HG03342 (cell line): ENCODE data around the gene CNNM3.
A peak's percentile ranks its signal among the peaks of the same experiment; 100 is the strongest.
"Not testable (repeated sequence)": the region's sequence is repeated elsewhere in the genome, so short reads cannot be mapped to it uniquely, and the experiment has no call there.

ENCODE experiments used
- ATAC-seq: cut with Tn5 transposase; IDR thresholded peaks from one replicate; pipeline ENCODE4 v1.9.1; 2021; ENCODE audit warnings: mild to moderate bottlenecking, moderate library complexity; ENCODE audit not compliant: unreplicated experiment

Gene CNNM3

GRCh38 chr2:96798733-96799622 lies 17.1 kb upstream of the CNNM3 start:
- ATAC-seq, result no peak

- ATAC-seq, result no peak
Observed at GRCh38 chr2:96799623-96799935, 16.5 kb upstream of the CNNM3 start.

- ATAC-seq, result peak; percentile 23
Observed at GRCh38 chr2:96800061-96801004, 15.7 kb upstream of the CNNM3 start.

GRCh38 chr2:96801005-96801785 lies 14.9 kb upstream of the CNNM3 start:
- peak; percentile 86 for ATAC-seq

GRCh38 chr2:96801786-96802595 lies 14.1 kb upstream of the CNNM3 start:
- ATAC-seq, result no peak

GRCh38 chr2:96802721-96803120 lies 13.3 kb upstream of the CNNM3 start:
- no peak for ATAC-seq

GRCh38 chr2:96804986-96805385 lies 11.1 kb upstream of the CNNM3 start:
- ATAC-seq, result no peak

GRCh38 chr2:96805946-96806345 lies 10.1 kb upstream of the CNNM3 start:
- ATAC-seq, result not testable (repeated sequence)

- ATAC-seq, result peak; percentile 59
Observed at GRCh38 chr2:96806468-96807126, 9.5 kb upstream of the CNNM3 start.

- no peak for ATAC-seq
Observed at GRCh38 chr2:96807127-96807471, 9.0 kb upstream of the CNNM3 start.

GRCh38 chr2:96808176-96808837 lies 7.8 kb upstream of the CNNM3 start:
- no peak for ATAC-seq

GRCh38 chr2:96809216-96809882 lies 6.7 kb upstream of the CNNM3 start:
- no peak for ATAC-seq

GRCh38 chr2:96809951-96810782 lies 5.9 kb upstream of the CNNM3 start:
- no peak for ATAC-seq

- ATAC-seq, result no peak
Observed at GRCh38 chr2:96810783-96811192, 5.3 kb upstream of the CNNM3 start.

GRCh38 chr2:96811917-96812316 lies 4.2 kb upstream of the CNNM3 start:
- ATAC-seq, result no peak

- no peak for ATAC-seq
Observed at GRCh38 chr2:96813656-96814055, 2.4 kb upstream of the CNNM3 start.

GRCh38 chr2:96815326-96816126 lies 542 bp upstream of the CNNM3 start:
- peak; percentile 5 for ATAC-seq
